ENCODE data around the gene TCTN1.
"Not testable (repeated sequence)": the region's sequence is repeated elsewhere in the genome, so short reads cannot be mapped to it uniquely, and the experiment has no call there.

Gene TCTN1

GRCh38 chr12:110639336-110640141 lies 25.6 kb downstream of the TCTN1 start:
- no peak for DNase-seq

GRCh38 chr12:110640275-110641025 lies 26.5 kb downstream of the TCTN1 start:
- no peak for DNase-seq

- no peak for DNase-seq
Observed at GRCh38 chr12:110641521-110641920, 27.6 kb downstream of the TCTN1 start.

- no peak for DNase-seq
Observed at GRCh38 chr12:110647631-110648040, 33.7 kb downstream of the TCTN1 start.

GRCh38 chr12:110649341-110649847 lies 35.5 kb downstream of the TCTN1 start:
- no peak for DNase-seq

GRCh38 chr12:110654238-110654637 lies 40.3 kb downstream of the TCTN1 start:
- not testable (repeated sequence) for DNase-seq

GRCh38 chr12:110656071-110656655 lies 42.2 kb downstream of the TCTN1 start:
- no peak for DNase-seq

- DNase-seq: no peak
Observed at GRCh38 chr12:110657747-110658146, 43.8 kb downstream of the TCTN1 start.

- no peak for DNase-seq
Observed at GRCh38 chr12:110658242-110658641, 44.3 kb downstream of the TCTN1 start.

GRCh38 chr12:110658878-110659277 lies 44.9 kb downstream of the TCTN1 start:
- no peak for DNase-seq

- DNase-seq: peak; percentile 39
Observed at GRCh38 chr12:110661337-110661972, 47.5 kb downstream of the TCTN1 start.

- no peak for DNase-seq
Observed at GRCh38 chr12:110666892-110667291, 53.0 kb downstream of the TCTN1 start.

GRCh38 chr12:110667671-110668070 lies 53.7 kb downstream of the TCTN1 start:
- no peak for DNase-seq

GRCh38 chr12:110668480-110669192 lies 54.7 kb downstream of the TCTN1 start:
- DNase-seq: no peak

- DNase-seq: no peak
Observed at GRCh38 chr12:110669193-110669502, 55.2 kb downstream of the TCTN1 start.

GRCh38 chr12:110670161-110670701 lies 56.3 kb downstream of the TCTN1 start:
- DNase-seq: no peak

- no peak for DNase-seq
Observed at GRCh38 chr12:110676171-110676570, 62.2 kb downstream of the TCTN1 start.

GRCh38 chr12:110677206-110677911 lies 63.4 kb downstream of the TCTN1 start:
- no peak for DNase-seq

- DNase-seq: no peak
Observed at GRCh38 chr12:110677982-110678381, 64.1 kb downstream of the TCTN1 start.

GRCh38 chr12:110679201-110679600 lies 65.3 kb downstream of the TCTN1 start:
- DNase-seq: no peak

GRCh38 chr12:110680032-110680431 lies 66.1 kb downstream of the TCTN1 start:
- no peak for DNase-seq

- no peak for DNase-seq
Observed at GRCh38 chr12:110683888-110684287, 70.0 kb downstream of the TCTN1 start.

All from stimulated activated CD4-positive, alpha-beta T cell treated with anti-CD3 and anti-CD28 coated beads, Interleukin-1b, Interleukin-23, amount 100 ng/mL, for 48 hours (primary cell).